HCT116 (cell line): ENCODE measurements around the gene SMYD3. TPM values are rescaled to one million over a fixed set of nuclear protein-coding genes. Genes with fewer than 3 reads are reported as not detected.

Source experiments
- ATAC-seq: fragments of 200-7000 bp; cut with Tn5 transposase; 2 replicates; pipeline ENCODE4 v1.9.1; 2020; ENCODE audit warnings: mild to moderate bottlenecking, moderate library complexity
- BruUV-seq: library from RNA; stranded (reverse); fragments of 400-500 nt; replicated peaks from 2 replicates; lab custom pipeline; 2021; lab: Mats Ljungman, UMichigan
- CTCF ChIA-PET: fragments of 300-600 bp; sonication (Branson Sonifier 250); formaldehyde crosslinking; loops from one replicate; lab custom pipeline; 2021; ENCODE audit warnings: antibody characterized with exemption; lab: Charles Lee
- POLR2A ChIA-PET: fragments of 300-600, 350-600 bp; sonication (Branson Sonifier 250); formaldehyde crosslinking; loops from one replicate; lab custom pipeline; 2021; ENCODE audit warnings: antibody characterized with exemption; lab: Charles Lee
- RAD21 ChIA-PET, 2 experiments: fragments of 300-600 bp; sonication (Branson Sonifier 250); formaldehyde crosslinking; loops; one replicate each; lab custom pipeline; 2023; ENCODE audit warnings: low total read pairs in 2 of 2; ENCODE audit not compliant: uncharacterized antibody in 2 of 2, unreplicated experiment in 2 of 2, low non-redundant PET in 1 of 2; lab: Charles Lee
- DNase-seq: peaks from one replicate; pipeline ENCODE4 v3.0.0-alpha.2; 2010; ENCODE audit warnings: low read depth, low spot score
- H2AFZ ChIP-seq: fragments of 200-600 bp; shearing (Covaris generic), sonication (generic); 2 replicates; pipeline ENCODE4 v1.6.1; 2017; ENCODE audit warnings: low read depth, mixed run types, mixed read lengths, antibody characterized with exemption, low read length; ENCODE audit not compliant: poor library complexity, severe bottlenecking
- H3K27ac ChIP-seq: 2 replicates; pipeline ENCODE4 v1.5.1; 2012; ENCODE audit warnings: low read depth, low read length
- H3K27me3 ChIP-seq: fragments of 200-600 bp; sonication (generic); 2 replicates; pipeline ENCODE4 v1.6.1; 2016; ENCODE audit warnings: mixed run types, low read length, mixed read lengths; ENCODE audit not compliant: insufficient read depth
- H3K36me3 ChIP-seq, 2 experiments: fragments of 200-500 bp in 1 of 2; fragments of 200-600 bp in 1 of 2; sonication (Bioruptor generic) in 1 of 2; sonication (generic) in 1 of 2; 2 replicates each; pipeline versions ENCODE4 v1.5.1 to v1.6.1; 2014 to 2016; ENCODE audit warnings: low read length in 2 of 2, inconsistent platforms in 1 of 2, mixed read lengths in 1 of 2, mixed run types in 1 of 2; ENCODE audit not compliant: insufficient read depth in 2 of 2, control insufficient read depth in 1 of 2
- H3K4me1 ChIP-seq, 2 experiments: fragments of 200-600 bp in 1 of 2; sonication (generic) in 1 of 2; 2 replicates each; pipeline versions ENCODE4 v1.5.1 to v1.6.1; 2012 to 2017; ENCODE audit warnings: low read length in 2 of 2, inconsistent platforms in 1 of 2, mild to moderate bottlenecking in 1 of 2, mixed read lengths in 1 of 2, mixed run types in 1 of 2, moderate library complexity in 1 of 2; ENCODE audit not compliant: insufficient read depth in 2 of 2, control insufficient read depth in 1 of 2
- H3K4me2 ChIP-seq: fragments of 200-600 bp; sonication (generic); 2 replicates; pipeline ENCODE4 v1.6.1; 2017; ENCODE audit warnings: mixed run types, low read length, mixed read lengths
- H3K4me3 ChIP-seq, 2 experiments: fragments of 200-600 bp in 1 of 2; sonication (generic) in 1 of 2; replicated peaks in 1 of 2; 2 replicates each; pipeline ENCODE4 v1.5.1; 2011 to 2016; ENCODE audit warnings: low read length in 2 of 2, control low read depth in 1 of 2, low read depth in 1 of 2, mild to moderate bottlenecking in 1 of 2, mixed read lengths in 1 of 2, mixed run types in 1 of 2
- H3K79me2 ChIP-seq: fragments of 200-600 bp; sonication (generic); 2 replicates; pipeline ENCODE4 v1.6.1; 2017; ENCODE audit warnings: mild to moderate bottlenecking, mixed run types, low read length, moderate library complexity, mixed read lengths; ENCODE audit not compliant: insufficient read depth
- H3K9ac ChIP-seq: fragments of 200-600 bp; sonication (generic); 2 replicates; pipeline ENCODE4 v1.6.1; 2016; ENCODE audit warnings: low read length, mixed read lengths
- H3K9me2 ChIP-seq: fragments of 200-600 bp; sonication (generic), shearing (Covaris generic); 2 replicates; pipeline ENCODE4 v1.6.1; 2017; ENCODE audit warnings: mixed run types, mild to moderate bottlenecking, moderate library complexity; ENCODE audit not compliant: insufficient read depth
- H3K9me3 ChIP-seq, 2 experiments: fragments of 200-500 bp in 1 of 2; fragments of 200-600 bp in 1 of 2; sonication (Bioruptor generic) in 1 of 2; sonication (generic) in 1 of 2; 2 replicates each; pipeline ENCODE4 v1.6.1; 2014 to 2017; ENCODE audit warnings: low read length in 2 of 2, mixed read lengths in 2 of 2, inconsistent platforms in 1 of 2, low read depth in 1 of 2, mild to moderate bottlenecking in 1 of 2, mixed run types in 1 of 2, moderate library complexity in 1 of 2; ENCODE audit not compliant: control insufficient read depth in 1 of 2, insufficient read depth in 1 of 2
- H4K20me1 ChIP-seq: fragments of 200-600 bp; sonication (generic), shearing (Covaris generic); 2 replicates; pipeline ENCODE4 v1.6.1; 2017; ENCODE audit warnings: mixed run types, mild to moderate bottlenecking, moderate library complexity; ENCODE audit not compliant: insufficient read depth
- CBX3 ChIP-seq: IDR thresholded peaks from 2 replicates; pipeline ENCODE4 v1.6.1; 2012; ENCODE audit warnings: low read depth
- CEBPB ChIP-seq: IDR thresholded peaks from 2 replicates; pipeline ENCODE4 v1.6.1; 2012; ENCODE audit warnings: low read depth
- CTCF ChIP-seq, 3 experiments: fragments of 200-600 bp in 1 of 3; sonication (generic) in 1 of 3; IDR thresholded peaks in 2 of 3; conservative IDR thresholded peaks in 1 of 3; 2 replicates each; pipeline ENCODE4 v1.5.1; 2012 to 2017; ENCODE audit warnings: low read depth in 2 of 3, low read length in 2 of 3, antibody characterized with exemption in 1 of 3, borderline replicate concordance in 1 of 3, control low read depth in 1 of 3, mild to moderate bottlenecking in 1 of 3, mixed read lengths in 1 of 3, mixed run types in 1 of 3, moderate library complexity in 1 of 3; ENCODE audit not compliant: insufficient read depth in 1 of 3
- ELF1 ChIP-seq: IDR thresholded peaks from 2 replicates; pipeline ENCODE4 v1.6.1; 2012; ENCODE audit warnings: low read depth, borderline replicate concordance
- EZH2 ChIP-seq: fragments of 200-600 bp; sonication (generic); IDR thresholded peaks from 2 replicates; pipeline ENCODE4 v1.6.1; 2017; ENCODE audit warnings: antibody characterized with exemption, mixed run types
- EZH2phosphoT487 ChIP-seq: fragments of 200-600 bp; IDR thresholded peaks from 2 replicates; pipeline ENCODE4 v1.6.1; 2018; ENCODE audit warnings: antibody characterized with exemption, borderline replicate concordance
- FOSL1 ChIP-seq: IDR thresholded peaks from 2 replicates; pipeline ENCODE4 v1.6.1; 2012; ENCODE audit warnings: low read depth
- MAX ChIP-seq: IDR thresholded peaks from 2 replicates; pipeline ENCODE4 v1.6.1; 2012
- POLR2A ChIP-seq: IDR thresholded peaks from 2 replicates; pipeline ENCODE4 v1.7.0; 2011; ENCODE audit warnings: borderline replicate concordance; ENCODE audit not compliant: insufficient read depth, insufficient read length; ENCODE audit errors: extremely low read depth
- POLR2AphosphoS5 ChIP-seq: IDR thresholded peaks from 2 replicates; pipeline ENCODE4 v1.6.1; 2011; ENCODE audit warnings: mild to moderate bottlenecking, low read depth, low read length, moderate library complexity
- SIN3A ChIP-seq: IDR thresholded peaks from 2 replicates; pipeline ENCODE4 v1.6.1; 2012; ENCODE audit warnings: low read depth
- TCF7L2 ChIP-seq: IDR thresholded peaks from 2 replicates; pipeline ENCODE4 v1.7.0; 2011; ENCODE audit warnings: borderline replicate concordance, inconsistent platforms; ENCODE audit not compliant: insufficient read depth, insufficient read length; ENCODE audit errors: extremely low read depth
- YY1 ChIP-seq: IDR thresholded peaks from 2 replicates; pipeline ENCODE4 v1.6.1; 2011; ENCODE audit warnings: low read length, low read depth, moderate library complexity, mild to moderate bottlenecking; ENCODE audit not compliant: insufficient replicate concordance; ENCODE audit errors: extremely low read depth
- ZFX ChIP-seq: fragments of 450-650 bp; IDR thresholded peaks from 2 replicates; pipeline ENCODE4 v1.6.1; 2017
- ZNF274 ChIP-seq: fragments of 200-500 bp; sonication (Bioruptor generic); IDR thresholded peaks from 2 replicates; pipeline ENCODE4 v1.6.1; 2014; ENCODE audit warnings: mild to moderate bottlenecking, low read depth, low read length, inconsistent platforms
- intact Hi-C: fragments of 100-400 bp; cut with micrococcal nuclease; formaldehyde crosslinking; loops from 2 replicates; pipeline ENCODE4 v1.10.0; 2022
- total RNA-seq: library from RNA; stranded (reverse); gene quantifications from one replicate; pipeline ENCODE4 v1.2.1, GENCODE V29; 2021; ENCODE audit not compliant: unreplicated experiment
- TF ChIP-seq, protein P1 (sequence below): IDR thresholded peaks from 2 replicates; pipeline ENCODE4 v1.6.1; 2011; ENCODE audit warnings: mild to moderate bottlenecking, low read length, moderate library complexity; ENCODE audit not compliant: insufficient replicate concordance; ENCODE audit errors: extremely low read depth

The SMYD3 gene
- total RNA-seq, 1 experiment from 2014 or later = 33.6 TPM

GRCh38 chr1:245991266-245991665 lies 515.8 kb downstream of the SMYD3 start (continued):
- TF ChIP-seq SIN3A = no peak
- no peak for TF ChIP-seq FOSL1
- TF ChIP-seq ZNF274 = no peak
- TF ChIP-seq CEBPB = no peak
- TF ChIP-seq ELF1 = no peak
- no peak for TF ChIP-seq CTCF (IDR thresholded peaks at IDR 0.05 in 2 of 3, conservative IDR thresholded peaks at IDR 0.05 in 1 of 3; ENCODE audit: borderline replicate concordance in 1 of 3, insufficient read depth in 1 of 3, low read depth in 2 of 3, low read length in 2 of 3)

DNA sequence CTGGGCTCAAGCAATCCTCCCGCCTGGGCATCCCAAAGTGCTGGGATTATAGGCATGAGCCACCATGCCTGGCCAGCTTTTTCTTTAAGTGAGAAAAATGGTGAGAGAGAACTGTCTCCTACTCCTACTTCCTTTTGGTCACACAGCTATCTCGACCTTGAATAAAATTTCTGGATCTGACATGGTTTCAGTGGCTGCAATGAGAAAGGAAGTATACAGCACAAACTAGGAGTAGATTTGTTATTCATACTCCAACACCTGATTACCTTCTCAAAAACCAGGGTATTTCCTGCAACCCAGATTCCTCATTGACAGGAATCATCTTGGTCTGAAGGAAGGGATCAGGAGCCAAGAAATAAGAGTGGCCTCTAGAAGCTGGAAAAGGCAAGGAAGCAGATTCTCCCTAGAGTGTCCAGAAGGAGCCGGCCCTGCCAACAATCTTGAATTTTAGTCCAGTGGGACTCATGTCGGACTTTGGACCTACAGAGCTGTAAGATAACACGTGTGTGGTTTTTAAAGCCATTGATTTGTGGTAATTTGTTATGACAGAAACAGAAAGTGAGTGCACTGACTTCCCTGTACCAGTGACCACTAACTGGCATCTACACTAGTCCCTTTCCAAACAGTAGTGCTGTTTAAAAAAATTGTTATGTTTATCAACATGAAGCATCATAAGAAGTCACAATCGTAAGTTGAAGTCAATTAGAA lies 516.6 kb downstream of the SMYD3 start:
- Histone ChIP-seq H3K4me1 (peaks cover 19 to 22% of the 10 kb centered on the region in 2 experiments), H3K27ac (no peak overlapping the region), H2AFZ (no peak overlapping the region), H3K9me3 (no peaks in the 10 kb centered on the region), H3K36me3 (no peaks in the 10 kb centered on the region), H3K4me2 (no peak overlapping the region), H3K79me2 (no peaks in the 10 kb centered on the region), H3K4me3 (no peak overlapping the region), H3K9me2 (no peaks in the 10 kb centered on the region), H4K20me1 (no peaks in the 10 kb centered on the region), H3K9ac (no peak overlapping the region), H3K27me3 (no peaks in the 10 kb centered on the region)
- DNase-seq (no peak), ATAC-seq (no peak)
- BruUV-seq = no TSS peak
- RAD21 ChIA-PET = no interaction called here
- CTCF ChIA-PET = no interaction called here
- POLR2A ChIA-PET = no interaction called here
- intact Hi-C loops = no loop called here
- TF ChIP-seq MAX = no peak
- TF ChIP-seq TCF7L2 = no peak
- TF ChIP-seq POLR2AphosphoS5 = no peak
- TF ChIP-seq ZFX = no peak
- TF ChIP-seq, protein P1, sequence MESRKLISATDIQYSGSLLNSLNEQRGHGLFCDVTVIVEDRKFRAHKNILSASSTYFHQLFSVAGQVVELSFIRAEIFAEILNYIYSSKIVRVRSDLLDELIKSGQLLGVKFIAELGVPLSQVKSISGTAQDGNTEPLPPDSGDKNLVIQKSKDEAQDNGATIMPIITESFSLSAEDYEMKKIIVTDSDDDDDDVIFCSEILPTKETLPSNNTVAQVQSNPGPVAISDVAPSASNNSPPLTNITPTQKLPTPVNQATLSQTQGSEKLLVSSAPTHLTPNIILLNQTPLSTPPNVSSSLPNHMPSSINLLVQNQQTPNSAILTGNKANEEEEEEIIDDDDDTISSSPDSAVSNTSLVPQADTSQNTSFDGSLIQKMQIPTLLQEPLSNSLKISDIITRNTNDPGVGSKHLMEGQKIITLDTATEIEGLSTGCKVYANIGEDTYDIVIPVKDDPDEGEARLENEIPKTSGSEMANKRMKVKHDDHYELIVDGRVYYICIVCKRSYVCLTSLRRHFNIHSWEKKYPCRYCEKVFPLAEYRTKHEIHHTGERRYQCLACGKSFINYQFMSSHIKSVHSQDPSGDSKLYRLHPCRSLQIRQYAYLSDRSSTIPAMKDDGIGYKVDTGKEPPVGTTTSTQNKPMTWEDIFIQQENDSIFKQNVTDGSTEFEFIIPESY = no peak
- TF ChIP-seq CBX3 = no peak
- no peak for TF ChIP-seq EZH2
- TF ChIP-seq EZH2phosphoT487 = no peak
- TF ChIP-seq SIN3A = no peak
- no peak for TF ChIP-seq YY1
- TF ChIP-seq POLR2A = no peak
